Ectodermal cell (in vitro differentiated cells): ENCODE results near the gene TYR. TPM values are rescaled to one million over a fixed set of nuclear protein-coding genes. Genes with fewer than 3 reads are reported as not detected.

Source experiments
- H3K27ac ChIP-seq: 2 replicates; pipeline ENCODE4 v1.7.0; 2013; ENCODE audit warnings: mild to moderate bottlenecking, low read depth, low read length; ENCODE audit not compliant: insufficient read depth, poor library complexity, severe bottlenecking
- H3K27me3 ChIP-seq: 2 replicates; pipeline ENCODE4 v1.7.0; 2013; ENCODE audit warnings: mild to moderate bottlenecking, low read length; ENCODE audit not compliant: insufficient read depth, control insufficient read depth, poor library complexity, severe bottlenecking
- H3K36me3 ChIP-seq: one replicate; pipeline ENCODE4 v1.7.0; 2013; ENCODE audit warnings: low read length; ENCODE audit not compliant: control insufficient read depth, insufficient read depth
- H3K4me1 ChIP-seq: one replicate; pipeline ENCODE4 v1.7.0; 2013; ENCODE audit warnings: low read length; ENCODE audit not compliant: control insufficient read depth, insufficient read depth
- H3K4me3 ChIP-seq: 2 replicates; pipeline ENCODE4 v1.7.0; 2013; ENCODE audit warnings: low read depth, low read length, control low read depth; ENCODE audit not compliant: insufficient read depth
- H3K9me3 ChIP-seq: 2 replicates; pipeline ENCODE4 v1.7.0; 2013; ENCODE audit warnings: mild to moderate bottlenecking, low read length, moderate library complexity; ENCODE audit not compliant: control insufficient read depth
- WGBS, 2 experiments: methylation state at CpG; one replicate each; pipeline ENCODE4 v1.1.7; 2013; ENCODE audit warnings: missing lambda C conversion rate in 2 of 2; 5-methylcytosine and 5-hydroxymethylcytosine counted together
- polyA plus RNA-seq, 4 experiments: library from polyadenylated mRNA; stranded (reverse); fragments of 50-300 nt; gene quantifications; one replicate each; pipeline ENCODE4 v1.2.3, GENCODE V29; 2013

Gene TYR
- polyA plus RNA-seq (2013, experiment 1 of 4): not detected
- not detected for polyA plus RNA-seq (2013, experiment 2 of 4)
- polyA plus RNA-seq (2013, experiment 3 of 4): not detected
- not detected for polyA plus RNA-seq (2013, experiment 4 of 4)

- no peaks in the 10 kb centered on the region for H3K4me1 ChIP-seq
- 94 to 95% methylated on average over 8 of the region's 8 CpGs for WGBS, 2 experiments
These were observed at the start of gene TYR for GRCh38 chr11:89177691-89178231. TSS of gene TYR (plus strand) at chr11:89177875. CDS start at chr11:89177954, 79 bp downstream.

DNA sequence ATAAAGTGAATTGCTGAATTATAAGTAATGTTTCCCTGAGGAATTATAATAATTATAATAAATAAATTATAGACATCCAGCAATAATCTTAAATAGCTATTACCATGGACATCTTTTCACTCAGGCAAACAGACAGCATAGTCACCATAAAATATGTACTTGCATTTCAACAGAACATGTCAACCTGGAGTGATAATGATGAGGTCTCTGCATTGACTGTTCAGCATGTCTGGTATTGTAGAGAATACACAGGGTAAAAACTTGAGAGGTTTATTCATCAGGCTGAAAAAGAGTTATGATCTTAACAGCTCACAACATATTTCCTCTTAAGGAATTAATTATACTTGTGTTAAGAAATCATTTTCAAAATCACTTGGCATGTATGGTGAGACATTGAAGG, 41.1 kb upstream of the TYR start:
- no peak overlapping the region for H3K27ac ChIP-seq
- no peaks in the 10 kb centered on the region for H3K27me3 ChIP-seq
- H3K4me1 ChIP-seq: no peaks in the 10 kb centered on the region
- no peaks in the 10 kb centered on the region for H3K36me3 ChIP-seq
- H3K4me3 ChIP-seq: no peak overlapping the region
- no peaks in the 10 kb centered on the region for H3K9me3 ChIP-seq

More at GRCh38 chr11:89177691-89178231, at the start of gene TYR:
- H3K27me3 ChIP-seq: no peaks in the 10 kb centered on the region
- no peaks in the 10 kb centered on the region for H3K9me3 ChIP-seq
- H3K36me3 ChIP-seq: no peaks in the 10 kb centered on the region
- no peak within 1 kb of the TSS for H3K27ac ChIP-seq
- H3K4me3 ChIP-seq: no peak within 1 kb of the TSS

DNA sequence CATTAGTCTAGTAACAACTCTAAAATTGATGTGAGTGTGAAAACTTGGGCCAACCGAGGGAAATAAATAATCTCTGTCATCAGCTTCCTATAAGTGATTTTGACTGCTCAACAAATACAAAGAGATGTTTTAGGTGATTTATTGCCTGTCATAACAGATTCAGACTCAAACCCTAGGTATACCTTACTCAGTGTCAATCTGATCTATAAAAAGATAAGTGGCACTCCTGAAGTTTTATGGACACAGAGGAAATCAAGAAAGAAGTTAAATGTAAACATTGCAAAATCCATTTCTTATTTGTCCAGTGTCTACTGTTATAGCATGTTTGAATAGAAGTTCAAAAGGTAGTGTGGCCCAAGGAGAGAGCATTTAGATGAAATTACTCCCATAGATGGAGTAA, 30.4 kb upstream of the TYR start:
- H3K4me3 ChIP-seq: no peak overlapping the region
- no peaks in the 10 kb centered on the region for H3K27me3 ChIP-seq
- H3K9me3 ChIP-seq: no peaks in the 10 kb centered on the region
- 100% methylated on average over 1 of the region's 1 CpG; no CpG with 5 or more reads in 1 of the 2 experiments for WGBS, 2 experiments
- H3K4me1 ChIP-seq: no peaks in the 10 kb centered on the region
- H3K36me3 ChIP-seq: no peaks in the 10 kb centered on the region
- H3K27ac ChIP-seq: no peak overlapping the region

DNA sequence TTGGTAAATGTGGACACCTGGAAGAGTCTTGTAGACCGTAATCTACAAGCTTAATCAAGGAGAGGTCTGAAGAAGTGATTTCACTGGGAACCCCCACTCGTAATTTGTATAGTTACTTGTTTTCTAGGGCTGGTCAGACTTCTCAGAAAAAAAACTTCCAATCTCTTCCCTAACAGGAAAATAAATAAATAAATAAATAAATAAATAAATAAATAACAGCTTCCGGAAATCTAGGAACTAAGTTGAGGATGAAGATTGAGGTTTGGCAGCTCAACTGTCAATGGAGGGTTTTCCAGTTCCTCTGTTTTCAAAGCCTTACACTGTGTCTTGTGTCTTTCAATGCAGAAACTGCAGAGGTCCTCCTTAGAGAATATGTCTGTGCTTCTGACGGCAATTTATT, 17.7 kb upstream of the TYR start:
- Histone ChIP-seq H3K27ac (no peak overlapping the region), H3K9me3 (no peaks in the 10 kb centered on the region), H3K4me3 (no peak overlapping the region), H3K4me1 (no peaks in the 10 kb centered on the region), H3K27me3 (no peaks in the 10 kb centered on the region), H3K36me3 (no peaks in the 10 kb centered on the region)
- 95 to 97% methylated on average over 3 to 4 of the region's 4 CpGs for WGBS, 2 experiments

DNA sequence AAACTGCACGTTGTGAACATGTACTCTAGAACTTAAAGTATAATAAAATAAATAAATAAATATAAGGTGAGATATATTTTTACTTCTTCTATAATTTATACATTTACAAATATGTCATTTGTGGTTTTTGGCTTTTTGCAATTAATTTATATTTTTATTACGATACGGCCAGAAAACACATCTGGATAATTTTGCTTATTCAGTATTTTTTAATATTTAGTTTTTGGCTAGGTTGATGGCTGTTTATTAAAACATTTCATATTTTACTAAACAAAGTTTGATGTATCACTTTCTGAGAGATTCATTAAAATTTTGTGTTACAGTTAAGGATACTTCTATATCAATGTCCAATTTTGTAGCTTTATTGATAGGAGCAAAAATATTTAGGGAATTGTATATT, 15.7 kb upstream of the TYR start:
- H3K4me1 ChIP-seq: no peaks in the 10 kb centered on the region
- H3K36me3 ChIP-seq: no peaks in the 10 kb centered on the region
- no peaks in the 10 kb centered on the region for H3K9me3 ChIP-seq
- H3K4me3 ChIP-seq: no peak overlapping the region
- H3K27me3 ChIP-seq: no peaks in the 10 kb centered on the region
- no peak overlapping the region for H3K27ac ChIP-seq
- no CpG with 5 or more reads among the region's 3 CpGs for WGBS, 2 experiments

DNA sequence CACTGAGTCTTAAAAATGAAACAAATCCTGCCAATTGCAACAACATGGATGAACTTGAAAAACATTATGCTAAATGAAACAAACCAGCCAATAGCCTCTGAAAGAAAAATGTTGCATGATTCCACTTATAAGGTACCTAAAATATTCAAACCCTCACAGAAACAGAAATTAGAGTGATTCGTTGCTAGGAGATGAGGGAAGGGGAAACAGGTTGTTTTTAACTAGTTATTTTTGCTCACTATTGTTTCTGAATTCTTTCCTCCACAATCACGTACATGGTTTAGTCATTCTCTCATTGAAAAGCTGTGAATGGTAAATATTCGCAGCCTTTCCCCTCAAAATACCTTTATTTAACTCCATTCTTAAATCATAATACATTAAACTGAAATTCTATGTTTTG, 14.0 kb upstream of the TYR start:
- Histone ChIP-seq H3K4me3 (no peak overlapping the region), H3K36me3 (no peaks in the 10 kb centered on the region), H3K27me3 (no peaks in the 10 kb centered on the region), H3K27ac (no peak overlapping the region), H3K4me1 (no peaks in the 10 kb centered on the region), H3K9me3 (no peaks in the 10 kb centered on the region)
- 85% methylated on average over 2 of the region's 3 CpGs; no CpG with 5 or more reads in 1 of the 2 experiments for WGBS, 2 experiments

GRCh38 chr11:89168396-89168795, 9.3 kb upstream of the TYR start:
- H3K27me3 ChIP-seq: no peaks in the 10 kb centered on the region
- no peaks in the 10 kb centered on the region for H3K4me1 ChIP-seq
- H3K27ac ChIP-seq: no peak overlapping the region
- no peaks in the 10 kb centered on the region for H3K9me3 ChIP-seq
- H3K4me3 ChIP-seq: no peak overlapping the region
- H3K36me3 ChIP-seq: no peaks in the 10 kb centered on the region
- WGBS, 2 experiments: 91% methylated on average over 3 of the region's 3 CpGs

DNA sequence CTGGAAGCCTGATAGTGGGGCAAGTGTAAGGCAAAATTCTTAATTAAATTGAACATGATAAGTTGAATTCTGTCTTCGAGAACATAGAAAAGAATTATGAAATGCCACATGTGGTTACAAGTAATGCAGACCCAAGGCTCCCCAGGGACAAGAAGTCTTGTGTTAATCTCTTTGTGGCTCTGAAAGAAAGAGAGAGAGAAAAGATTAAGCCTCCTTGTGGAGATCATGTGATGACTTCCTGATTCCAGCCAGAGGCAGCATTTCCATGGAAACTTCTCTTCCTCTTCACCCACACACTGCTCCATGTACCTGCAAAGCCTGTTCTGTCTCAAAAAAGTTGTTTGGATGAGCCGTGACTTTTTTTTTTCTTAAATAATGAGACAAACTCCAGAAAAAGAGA, 1.9 kb upstream of the TYR start:
- Histone ChIP-seq H3K4me1 (no peaks in the 10 kb centered on the region), H3K9me3 (no peaks in the 10 kb centered on the region), H3K27me3 (no peaks in the 10 kb centered on the region), H3K36me3 (no peaks in the 10 kb centered on the region), H3K27ac (no peak overlapping the region), H3K4me3 (no peak overlapping the region)
- WGBS, 2 experiments: 87 to 90% methylated on average over 2 of the region's 2 CpGs

GRCh38 chr11:89176938-89177337, 737 bp upstream of the TYR start:
- Histone ChIP-seq H3K9me3 (no peaks in the 10 kb centered on the region), H3K27ac (no peak overlapping the region), H3K27me3 (no peaks in the 10 kb centered on the region), H3K36me3 (no peaks in the 10 kb centered on the region), H3K4me1 (no peaks in the 10 kb centered on the region), H3K4me3 (no peak overlapping the region)
- WGBS, 2 experiments: 91 to 93% methylated on average over 2 of the region's 2 CpGs

- Histone ChIP-seq H3K4me3 (no peak overlapping the region), H3K27ac (no peak overlapping the region), H3K4me1 (no peaks in the 10 kb centered on the region), H3K27me3 (no peaks in the 10 kb centered on the region), H3K36me3 (no peaks in the 10 kb centered on the region), H3K9me3 (no peaks in the 10 kb centered on the region)
- WGBS, 2 experiments: 80 to 84% methylated on average over 1 of the region's 2 CpGs
These were observed 3.4 kb downstream of the TYR start for GRCh38 chr11:89181111-89181510.
